WERI-Rb-1 (cell line): Measurements from ENCODE around the gene POGK.

ENCODE experiments used
- DNase-seq: peaks from one replicate; pipeline ENCODE4 v3.0.0-alpha.2; 2020
- H3K27ac ChIP-seq: fragments of 250-450 bp; sonication (Bioruptor Pico); 2 replicates; pipeline ENCODE4 v1.5.1; 2020; ENCODE audit warnings: mild to moderate bottlenecking, moderate library complexity
- H3K27me3 ChIP-seq: fragments of 250-450 bp; sonication (Bioruptor Pico); 2 replicates; pipeline ENCODE4 v1.5.1; 2021; ENCODE audit warnings: mild to moderate bottlenecking, low read depth, moderate library complexity; ENCODE audit not compliant: insufficient read depth, severe bottlenecking
- H3K36me3 ChIP-seq: fragments of 250-450 bp; sonication (Bioruptor Pico); 2 replicates; pipeline ENCODE4 v1.5.1; 2020; ENCODE audit warnings: mild to moderate bottlenecking, moderate library complexity
- H3K4me3 ChIP-seq: 2 replicates; pipeline ENCODE4 v1.5.1; 2011; ENCODE audit warnings: low read depth, mild to moderate bottlenecking, control low read depth, low read length
- H3K9me3 ChIP-seq: fragments of 250-450 bp; sonication (Bioruptor Pico); 2 replicates; pipeline ENCODE4 v1.5.1; 2021; ENCODE audit warnings: mild to moderate bottlenecking, moderate library complexity; ENCODE audit not compliant: severe bottlenecking
- TF ChIP-seq, protein P1 (sequence below): IDR thresholded peaks from 2 replicates; pipeline ENCODE4 v1.5.1; 2011; ENCODE audit warnings: low read depth, mild to moderate bottlenecking, control low read depth, inconsistent platforms, low read length

POGK gene

DNA sequence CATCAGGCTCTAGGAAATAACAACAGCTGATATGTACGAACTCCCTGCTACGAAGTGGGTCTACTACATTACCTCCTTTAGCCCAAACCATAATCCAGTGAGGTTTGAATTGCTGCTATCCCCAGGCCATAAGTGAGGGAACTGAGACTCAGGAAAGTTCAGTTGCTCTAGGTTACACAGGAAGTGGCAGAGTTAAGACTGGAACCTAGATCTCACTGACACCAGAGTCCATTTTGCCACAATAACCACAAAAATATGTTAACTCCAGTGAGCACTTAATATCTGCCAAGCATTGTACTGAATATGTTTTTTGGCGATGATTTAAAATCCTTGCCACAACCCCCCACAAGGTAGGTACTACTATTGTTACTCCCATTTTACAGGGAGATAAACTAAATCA lies 45.7 kb downstream of the POGK start:
- Histone ChIP-seq H3K4me3 (no peak overlapping the region), H3K9me3 (no peaks in the 10 kb centered on the region), H3K36me3 (no peaks in the 10 kb centered on the region), H3K27me3 (no peaks in the 10 kb centered on the region), H3K27ac (no peak overlapping the region)
- no peak for DNase-seq
- TF ChIP-seq, protein P1, sequence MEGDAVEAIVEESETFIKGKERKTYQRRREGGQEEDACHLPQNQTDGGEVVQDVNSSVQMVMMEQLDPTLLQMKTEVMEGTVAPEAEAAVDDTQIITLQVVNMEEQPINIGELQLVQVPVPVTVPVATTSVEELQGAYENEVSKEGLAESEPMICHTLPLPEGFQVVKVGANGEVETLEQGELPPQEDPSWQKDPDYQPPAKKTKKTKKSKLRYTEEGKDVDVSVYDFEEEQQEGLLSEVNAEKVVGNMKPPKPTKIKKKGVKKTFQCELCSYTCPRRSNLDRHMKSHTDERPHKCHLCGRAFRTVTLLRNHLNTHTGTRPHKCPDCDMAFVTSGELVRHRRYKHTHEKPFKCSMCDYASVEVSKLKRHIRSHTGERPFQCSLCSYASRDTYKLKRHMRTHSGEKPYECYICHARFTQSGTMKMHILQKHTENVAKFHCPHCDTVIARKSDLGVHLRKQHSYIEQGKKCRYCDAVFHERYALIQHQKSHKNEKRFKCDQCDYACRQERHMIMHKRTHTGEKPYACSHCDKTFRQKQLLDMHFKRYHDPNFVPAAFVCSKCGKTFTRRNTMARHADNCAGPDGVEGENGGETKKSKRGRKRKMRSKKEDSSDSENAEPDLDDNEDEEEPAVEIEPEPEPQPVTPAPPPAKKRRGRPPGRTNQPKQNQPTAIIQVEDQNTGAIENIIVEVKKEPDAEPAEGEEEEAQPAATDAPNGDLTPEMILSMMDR, result no peak

DNA sequence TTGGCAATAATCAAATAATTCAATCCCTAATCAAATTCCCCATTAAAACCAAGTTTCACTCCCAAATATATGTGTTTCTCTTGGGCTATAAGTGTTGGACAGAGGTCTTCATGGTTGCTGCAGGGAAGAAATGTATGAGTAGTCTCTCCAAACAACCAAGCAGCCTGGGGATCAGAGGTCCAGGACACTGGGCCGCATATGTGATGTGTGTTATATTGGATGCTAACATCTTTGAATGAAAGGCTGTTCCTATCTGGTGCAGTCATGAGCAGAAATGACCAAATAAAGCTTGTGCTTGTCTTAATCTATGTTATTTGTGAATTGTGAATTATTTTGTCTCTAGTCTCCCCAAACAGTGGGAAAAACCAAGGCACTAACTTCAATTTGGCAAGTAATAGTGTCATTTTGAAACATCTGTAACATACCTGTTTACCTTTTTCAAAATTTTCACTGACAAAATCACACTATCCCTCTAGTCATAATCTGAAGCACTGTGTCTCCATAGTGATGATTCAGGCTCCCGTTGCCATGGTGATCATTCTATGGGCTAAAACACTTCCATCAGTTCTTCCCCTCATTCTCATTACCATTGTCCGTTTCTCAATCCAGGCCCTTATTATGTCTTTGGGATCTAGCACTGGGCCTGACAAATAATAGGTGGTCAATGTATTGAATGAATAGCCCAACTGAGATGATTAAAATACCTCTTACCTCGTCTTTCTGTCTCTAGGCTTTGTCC lies 49.3 kb downstream of the POGK start:
- DNase-seq, result no peak

GRCh38 chr1:166889776-166890175 lies 50.5 kb downstream of the POGK start:
- TF ChIP-seq, protein P1, result no peak
- Histone ChIP-seq H3K36me3 (no peaks in the 10 kb centered on the region), H3K9me3 (no peaks in the 10 kb centered on the region), H3K27me3 (no peaks in the 10 kb centered on the region), H3K4me3 (no peak overlapping the region), H3K27ac (no peak overlapping the region)
- no peak for DNase-seq

More for the DNA sequence above, 49.3 kb downstream of the POGK start:
- no peak overlapping the region for H3K27ac ChIP-seq
- no peaks in the 10 kb centered on the region for H3K27me3 ChIP-seq
- H3K36me3 ChIP-seq, result no peaks in the 10 kb centered on the region
- H3K9me3 ChIP-seq, result no peaks in the 10 kb centered on the region
- H3K4me3 ChIP-seq, result no peak overlapping the region
- TF ChIP-seq, protein P1, result no peak

DNA sequence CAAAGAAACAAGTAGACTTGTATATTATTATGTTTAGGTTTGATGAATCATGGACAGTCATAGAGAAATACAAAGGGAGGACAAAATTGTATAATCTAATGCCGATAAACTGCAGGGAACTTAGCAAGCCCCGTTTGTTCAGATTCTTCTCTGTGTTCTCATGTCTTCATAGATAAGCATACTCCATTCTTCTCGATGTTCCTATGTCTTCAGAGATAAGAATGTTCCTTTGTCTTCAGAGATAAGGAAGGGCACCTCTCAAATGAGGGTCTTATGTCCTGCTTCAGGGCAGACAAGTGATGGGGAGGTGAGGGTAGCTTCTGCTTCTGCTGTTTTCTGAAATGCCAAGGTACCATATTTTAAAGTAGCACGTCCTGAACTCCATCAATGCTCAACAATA lies 56.5 kb downstream of the POGK start:
- H3K9me3 ChIP-seq, result no peaks in the 10 kb centered on the region
- no peaks in the 10 kb centered on the region for H3K36me3 ChIP-seq
- TF ChIP-seq, protein P1, result no peak
- H3K4me3 ChIP-seq, result no peak overlapping the region
- no peak overlapping the region for H3K27ac ChIP-seq
- H3K27me3 ChIP-seq, result no peaks in the 10 kb centered on the region
- no peak for DNase-seq

- Histone ChIP-seq H3K9me3 (no peaks in the 10 kb centered on the region), H3K36me3 (no peaks in the 10 kb centered on the region), H3K27me3 (no peaks in the 10 kb centered on the region), H3K27ac (no peak overlapping the region), H3K4me3 (no peak overlapping the region)
- no peak for DNase-seq
- TF ChIP-seq, protein P1, result no peak
Measured at GRCh38 chr1:166899769-166900168, 60.5 kb downstream of the POGK start.

DNA sequence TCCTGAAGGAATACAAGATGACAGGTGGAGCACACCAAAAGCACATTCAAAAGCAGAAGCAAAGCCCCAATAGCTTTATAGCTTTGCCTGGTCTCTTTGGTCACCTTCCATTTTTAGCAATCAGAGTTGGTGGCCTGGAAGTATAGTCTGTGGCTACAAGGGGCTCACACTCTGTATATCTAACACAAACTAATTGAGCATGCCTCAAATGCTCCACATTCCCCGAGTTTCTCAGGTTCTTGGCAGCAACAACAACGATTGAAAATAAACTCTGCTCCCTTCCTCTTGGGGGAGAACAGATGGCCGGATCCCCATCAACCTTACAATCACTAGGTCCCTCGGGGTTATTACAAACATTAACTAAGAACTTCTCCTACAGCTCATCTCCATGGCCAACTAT lies 61.7 kb downstream of the POGK start:
- no peak for DNase-seq
- Histone ChIP-seq H3K9me3 (no peaks in the 10 kb centered on the region), H3K27me3 (no peaks in the 10 kb centered on the region), H3K27ac (no peak overlapping the region), H3K4me3 (no peak overlapping the region), H3K36me3 (no peaks in the 10 kb centered on the region)
- TF ChIP-seq, protein P1, result no peak
